Measurements from ENCODE around the gene MCF2L2.

GRCh38 chr3:183317271-183317670, 111.1 kb downstream of the MCF2L2 start:
- TF ChIP-seq, protein P1, sequence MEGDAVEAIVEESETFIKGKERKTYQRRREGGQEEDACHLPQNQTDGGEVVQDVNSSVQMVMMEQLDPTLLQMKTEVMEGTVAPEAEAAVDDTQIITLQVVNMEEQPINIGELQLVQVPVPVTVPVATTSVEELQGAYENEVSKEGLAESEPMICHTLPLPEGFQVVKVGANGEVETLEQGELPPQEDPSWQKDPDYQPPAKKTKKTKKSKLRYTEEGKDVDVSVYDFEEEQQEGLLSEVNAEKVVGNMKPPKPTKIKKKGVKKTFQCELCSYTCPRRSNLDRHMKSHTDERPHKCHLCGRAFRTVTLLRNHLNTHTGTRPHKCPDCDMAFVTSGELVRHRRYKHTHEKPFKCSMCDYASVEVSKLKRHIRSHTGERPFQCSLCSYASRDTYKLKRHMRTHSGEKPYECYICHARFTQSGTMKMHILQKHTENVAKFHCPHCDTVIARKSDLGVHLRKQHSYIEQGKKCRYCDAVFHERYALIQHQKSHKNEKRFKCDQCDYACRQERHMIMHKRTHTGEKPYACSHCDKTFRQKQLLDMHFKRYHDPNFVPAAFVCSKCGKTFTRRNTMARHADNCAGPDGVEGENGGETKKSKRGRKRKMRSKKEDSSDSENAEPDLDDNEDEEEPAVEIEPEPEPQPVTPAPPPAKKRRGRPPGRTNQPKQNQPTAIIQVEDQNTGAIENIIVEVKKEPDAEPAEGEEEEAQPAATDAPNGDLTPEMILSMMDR (IDR thresholded peaks at IDR 0.05), result no peak
- TF ChIP-seq EP300 (IDR thresholded peaks at IDR 0.05) (no peak), POLR2A (IDR thresholded peaks at IDR 0.05) (no peak)
